ENCODE results near the gene HACD2. TPM values are rescaled to one million over a fixed set of nuclear protein-coding genes. Genes with fewer than 3 reads are reported as not detected.

Gene HACD2
- total and polyA plus RNA-seq, 2 donors (not counting 3 experiments of a cell fraction or from before 2014, with no cell fraction given) = 17.0 to 20.9 TPM

DNA sequence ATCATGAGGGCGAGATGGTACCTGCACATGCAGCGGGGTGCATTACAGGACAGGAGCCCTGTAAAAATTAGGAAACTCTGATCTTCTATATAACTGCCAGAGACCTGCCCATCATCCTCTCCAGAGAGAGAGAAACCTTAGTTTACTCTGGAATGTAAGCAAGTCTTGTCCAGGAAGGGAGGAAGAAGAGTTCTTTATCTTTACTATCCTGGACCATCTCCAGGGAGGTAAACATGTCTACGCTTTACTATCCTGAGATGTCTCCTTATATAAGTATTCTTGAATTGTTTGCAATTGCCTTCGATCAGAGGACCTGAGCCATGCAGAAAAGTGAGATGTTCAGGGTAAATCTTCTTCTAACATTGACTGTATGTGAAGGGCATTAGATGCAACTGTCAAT is 12.7 kb upstream of the HACD2 start:
- FAIRE-seq (no peak), DNase-seq (ENCODE audit: low read depth, low spot score) (no peak)
- H3K79me2 ChIP-seq (ENCODE audit: control insufficient read depth, insufficient read depth, low read length) = no peaks in the 10 kb centered on the region
- no peak overlapping the region for H3K4me3 ChIP-seq (replicated peaks in 1 of 3; ENCODE audit: insufficient read depth in 1 of 3, low read depth in 1 of 3, low read length in 3 of 3)
- H4K20me1 ChIP-seq (replicated peaks; ENCODE audit: control insufficient read depth, extremely low read depth, insufficient read depth, low read length) = no peaks in the 10 kb centered on the region
- H3K4me2 ChIP-seq (ENCODE audit: insufficient read depth, low read length) = no peak overlapping the region
- H3K9me1 ChIP-seq (replicated peaks; ENCODE audit: control insufficient read depth, extremely low read depth, insufficient read depth, low read length) = no peaks in the 10 kb centered on the region
- H2AFZ ChIP-seq (ENCODE audit: low read depth, low read length) = no peak overlapping the region
- H3K9me3 ChIP-seq (replicated peaks; ENCODE audit: control insufficient read depth, insufficient read depth, low read length) = no peaks in the 10 kb centered on the region
- POLR2A ChIA-PET = no interaction called here
- H3K27ac ChIP-seq (ENCODE audit: insufficient read depth, low read depth, low read length) = no peak overlapping the region
- no peaks in the 10 kb centered on the region for H3K27me3 ChIP-seq (ENCODE audit: control insufficient read depth in 2 of 2, insufficient read depth in 2 of 2, low read length in 2 of 2)
- peaks cover 21% of the 10 kb centered on the region for H3K4me1 ChIP-seq (ENCODE audit: control insufficient read depth, extremely low read depth, insufficient read depth, low read length)
- H3K9ac ChIP-seq (replicated peaks; ENCODE audit: extremely low read depth, insufficient read depth, low read length) = no peak overlapping the region
- dilution Hi-C loops (cut with MboI; ENCODE audit: extremely low pct_ligation_motif_present, low sequenced_read_pairs) (no loop called here), intact Hi-C loops (cut with micrococcal nuclease) (no loop called here)
- no peaks in the 10 kb centered on the region for H3K36me3 ChIP-seq (ENCODE audit: control insufficient read depth in 2 of 2, extremely low read depth in 1 of 2, insufficient read depth in 2 of 2, low read length in 2 of 2)
- CTCF ChIA-PET = no interaction called here
- BruUV-seq (replicated peaks) = no TSS peak
- TF ChIP-seq MAX (IDR thresholded peaks at IDR 0.05; ENCODE audit: insufficient read depth, insufficient read length) (no peak), EZH2 (IDR thresholded peaks at IDR 0.05; ENCODE audit: borderline replicate concordance, low read depth, low read length, severe bottlenecking) (no peak), FOS (IDR thresholded peaks at IDR 0.05; ENCODE audit: borderline replicate concordance, insufficient read depth, low read length) (no peak), POLR2AphosphoS5 (IDR thresholded peaks at IDR 0.05; ENCODE audit: insufficient read depth, low read depth, low read length) (no peak), GATA2 (IDR thresholded peaks at IDR 0.05; ENCODE audit: insufficient read depth, insufficient read length, low read depth, low read length) (no peak), JUN (IDR thresholded peaks at IDR 0.05; ENCODE audit: borderline replicate concordance, insufficient read depth, insufficient read length, low read depth) (no peak), MYC (IDR thresholded peaks at IDR 0.05; ENCODE audit: low read depth, low read length) (no peak), POLR2A (IDR thresholded peaks at IDR 0.05; ENCODE audit: low read depth, low read length) (no peak)
- TF ChIP-seq, protein P1, sequence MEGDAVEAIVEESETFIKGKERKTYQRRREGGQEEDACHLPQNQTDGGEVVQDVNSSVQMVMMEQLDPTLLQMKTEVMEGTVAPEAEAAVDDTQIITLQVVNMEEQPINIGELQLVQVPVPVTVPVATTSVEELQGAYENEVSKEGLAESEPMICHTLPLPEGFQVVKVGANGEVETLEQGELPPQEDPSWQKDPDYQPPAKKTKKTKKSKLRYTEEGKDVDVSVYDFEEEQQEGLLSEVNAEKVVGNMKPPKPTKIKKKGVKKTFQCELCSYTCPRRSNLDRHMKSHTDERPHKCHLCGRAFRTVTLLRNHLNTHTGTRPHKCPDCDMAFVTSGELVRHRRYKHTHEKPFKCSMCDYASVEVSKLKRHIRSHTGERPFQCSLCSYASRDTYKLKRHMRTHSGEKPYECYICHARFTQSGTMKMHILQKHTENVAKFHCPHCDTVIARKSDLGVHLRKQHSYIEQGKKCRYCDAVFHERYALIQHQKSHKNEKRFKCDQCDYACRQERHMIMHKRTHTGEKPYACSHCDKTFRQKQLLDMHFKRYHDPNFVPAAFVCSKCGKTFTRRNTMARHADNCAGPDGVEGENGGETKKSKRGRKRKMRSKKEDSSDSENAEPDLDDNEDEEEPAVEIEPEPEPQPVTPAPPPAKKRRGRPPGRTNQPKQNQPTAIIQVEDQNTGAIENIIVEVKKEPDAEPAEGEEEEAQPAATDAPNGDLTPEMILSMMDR (IDR thresholded peaks at IDR 0.05; ENCODE audit: extremely low read depth in 1 of 2, insufficient read depth in 1 of 2, low read depth in 1 of 2, low read length in 2 of 2) = no peak

All from endothelial cell of umbilical vein (primary cell).